Upper lobe of right lung (tissue), 1 donor: Measurements from ENCODE around the gene BRD4. TPM values are rescaled to one million over a fixed set of nuclear protein-coding genes. Genes with fewer than 3 reads are reported as not detected.

ENCODE experiments used
- ATAC-seq: fragments of 200-7000 bp; cut with Tn5 transposase; one replicate; pipeline ENCODE4 v1.9.1; 2020; ENCODE audit warnings: mild to moderate bottlenecking, moderate library complexity
- DNase-seq: peaks from one replicate; pipeline ENCODE4 v3.0.0-alpha.2; 2020
- H3K27ac ChIP-seq: fragments of 200-600 bp; one replicate; pipeline ENCODE4 v1.8.0; 2022
- H3K27me3 ChIP-seq: fragments of 200-600 bp; one replicate; pipeline ENCODE4 v1.8.0; 2022; ENCODE audit warnings: mild to moderate bottlenecking
- H3K36me3 ChIP-seq: fragments of 200-600 bp; one replicate; pipeline ENCODE4 v1.8.0; 2022
- H3K4me1 ChIP-seq: fragments of 200-600 bp; one replicate; pipeline ENCODE4 v1.8.0; 2022
- H3K4me3 ChIP-seq: fragments of 200-600 bp; one replicate; pipeline ENCODE4 v1.8.0; 2022; ENCODE audit warnings: mild to moderate bottlenecking
- H3K9me3 ChIP-seq: fragments of 200-600 bp; one replicate; pipeline ENCODE4 v1.8.0; 2022
- intact Hi-C: fragments of 100-400 bp; cut with DNase I; formaldehyde crosslinking; loops from one replicate; pipeline ENCODE4 v1.11.0; 2022
- total RNA-seq: library from RNA; stranded (reverse); fragmentation: NEBNext Ultra II Directional; extraction: Animal tissue kit (Norgen Biotek cat#: 25700); gene quantifications from one replicate; pipeline ENCODE4 v1.2.1, GENCODE V29; 2021
- TF ChIP-seq, protein P1 (sequence below): fragments of 200-600 bp; IDR thresholded peaks from one replicate; pipeline ENCODE4 v1.8.0; 2022; ENCODE audit warnings: antibody characterized with exemption
- donor health status: DM: no; HTN: yes; CAD: no; lungs with severe emphysema.

BRD4 gene
- total RNA-seq, 1 donor from 2014 or later: 101 TPM

- H3K9me3 ChIP-seq: no peaks in the 10 kb centered on the region
- TF ChIP-seq, protein P1, sequence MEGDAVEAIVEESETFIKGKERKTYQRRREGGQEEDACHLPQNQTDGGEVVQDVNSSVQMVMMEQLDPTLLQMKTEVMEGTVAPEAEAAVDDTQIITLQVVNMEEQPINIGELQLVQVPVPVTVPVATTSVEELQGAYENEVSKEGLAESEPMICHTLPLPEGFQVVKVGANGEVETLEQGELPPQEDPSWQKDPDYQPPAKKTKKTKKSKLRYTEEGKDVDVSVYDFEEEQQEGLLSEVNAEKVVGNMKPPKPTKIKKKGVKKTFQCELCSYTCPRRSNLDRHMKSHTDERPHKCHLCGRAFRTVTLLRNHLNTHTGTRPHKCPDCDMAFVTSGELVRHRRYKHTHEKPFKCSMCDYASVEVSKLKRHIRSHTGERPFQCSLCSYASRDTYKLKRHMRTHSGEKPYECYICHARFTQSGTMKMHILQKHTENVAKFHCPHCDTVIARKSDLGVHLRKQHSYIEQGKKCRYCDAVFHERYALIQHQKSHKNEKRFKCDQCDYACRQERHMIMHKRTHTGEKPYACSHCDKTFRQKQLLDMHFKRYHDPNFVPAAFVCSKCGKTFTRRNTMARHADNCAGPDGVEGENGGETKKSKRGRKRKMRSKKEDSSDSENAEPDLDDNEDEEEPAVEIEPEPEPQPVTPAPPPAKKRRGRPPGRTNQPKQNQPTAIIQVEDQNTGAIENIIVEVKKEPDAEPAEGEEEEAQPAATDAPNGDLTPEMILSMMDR: no peak
- no peaks in the 10 kb centered on the region for H3K27me3 ChIP-seq
- ATAC-seq: no peak
- H3K4me3 ChIP-seq: no peak overlapping the region
- DNase-seq: no peak
- no peaks in the 10 kb centered on the region for H3K36me3 ChIP-seq
- peaks cover 4% of the 10 kb centered on the region for H3K4me1 ChIP-seq
- no peak overlapping the region for H3K27ac ChIP-seq
- intact Hi-C loops: no loop called here
Measured at GRCh38 chr19:15191514-15191913, 140.8 kb downstream of the BRD4 start.

GRCh38 chr19:15188851-15189250 lies 143.5 kb downstream of the BRD4 start:
- no peaks in the 10 kb centered on the region for H3K36me3 ChIP-seq
- no peak overlapping the region for H3K27ac ChIP-seq
- no peak for ATAC-seq
- H3K9me3 ChIP-seq: no peaks in the 10 kb centered on the region
- no peak overlapping the region for H3K4me3 ChIP-seq
- H3K27me3 ChIP-seq: no peaks in the 10 kb centered on the region
- TF ChIP-seq, protein P1: no peak
- H3K4me1 ChIP-seq: no peaks in the 10 kb centered on the region
- no peak for DNase-seq
- intact Hi-C loops: no loop called here

DNA sequence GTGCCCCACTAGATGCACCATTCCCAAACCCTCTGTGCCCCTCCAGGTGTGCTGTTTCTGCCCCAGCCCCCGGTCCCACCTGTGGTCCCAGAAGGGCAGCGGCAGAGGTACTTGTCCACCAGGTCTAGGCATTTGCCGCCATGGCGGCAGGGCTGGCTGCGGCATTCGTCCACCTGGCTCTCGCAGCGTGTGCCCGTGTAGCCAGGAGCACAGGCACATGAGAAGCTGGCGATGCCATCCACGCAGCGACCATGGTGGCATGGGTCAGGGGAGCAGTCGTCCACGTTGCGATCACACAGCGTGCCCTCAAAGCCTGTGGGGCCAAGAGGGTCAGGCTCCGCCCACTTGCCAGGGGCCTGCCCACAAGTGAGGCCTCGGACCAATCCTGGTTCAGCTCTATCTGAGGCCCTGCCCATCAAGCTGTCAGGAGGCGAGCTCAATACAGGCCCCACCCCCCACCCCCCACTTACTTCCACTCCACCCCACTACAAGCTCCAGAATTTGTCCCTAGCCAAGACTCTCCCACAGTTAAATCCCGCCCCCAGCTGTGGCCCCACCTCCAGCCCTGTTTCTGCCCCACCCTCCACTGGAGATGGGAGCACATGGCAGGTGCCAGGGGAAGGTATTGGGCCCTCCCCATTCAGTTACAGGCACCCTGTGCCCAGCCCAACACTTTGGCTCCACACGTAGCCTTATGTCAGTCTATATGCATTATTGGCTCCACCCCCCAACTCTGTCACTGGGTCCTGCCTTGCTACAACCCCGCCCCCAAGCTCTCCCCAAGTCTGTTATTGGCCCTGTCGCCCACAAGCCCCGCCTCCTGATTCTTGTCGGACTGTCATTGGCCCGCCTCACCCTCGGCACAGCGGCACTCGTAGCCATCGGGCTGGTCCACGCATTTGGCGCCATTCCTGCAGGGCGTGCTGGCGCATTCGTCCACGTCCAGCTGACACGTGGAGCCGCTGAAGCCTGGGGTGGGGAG lies 145.0 kb downstream of the BRD4 start:
- TF ChIP-seq, protein P1: no peak
- no peaks in the 10 kb centered on the region for H3K4me1 ChIP-seq
- no peak overlapping the region for H3K27ac ChIP-seq
- no peak overlapping the region for H3K4me3 ChIP-seq
- no peaks in the 10 kb centered on the region for H3K9me3 ChIP-seq
- no peaks in the 10 kb centered on the region for H3K36me3 ChIP-seq
- intact Hi-C loops: no loop called here
- no peaks in the 10 kb centered on the region for H3K27me3 ChIP-seq
- ATAC-seq (no peak), DNase-seq (no peak)

Other genes starting within 250 kb of the BRD4 start
- gene SYDE1, start 225.1 kb downstream of the BRD4 start, total RNA-seq: 25.8 TPM
- gene NOTCH3, start 131.5 kb downstream of the BRD4 start, total RNA-seq: 67.9 TPM
- gene EPHX3, start 100.1 kb downstream of the BRD4 start, total RNA-seq: 2.5 TPM
- 31.0 TPM for gene AKAP8, start 47.2 kb upstream of the BRD4 start, total RNA-seq
- 95.5 TPM for gene AKAP8L, start 86.4 kb upstream of the BRD4 start, total RNA-seq
- gene WIZ, start 117.4 kb upstream of the BRD4 start, total RNA-seq: 30.9 TPM
- gene RASAL3, start 132.0 kb upstream of the BRD4 start, total RNA-seq: 19.1 TPM
- gene PGLYRP2, start 147.0 kb upstream of the BRD4 start, total RNA-seq: not detected
- not detected for gene CYP4F22, start 176.0 kb upstream of the BRD4 start, total RNA-seq